ENCODE measurements around the gene COG5.

COG5 gene

GRCh38 chr7:107291434-107291833, 272.3 kb downstream of the COG5 start:
- ATAC-seq: no peak
- TF ChIP-seq ZNF70 (CRISPR knock-in tag; IDR thresholded peaks at IDR 0.05): no peak
- no peak for TF ChIP-seq ARNTL (CRISPR knock-in tag; IDR thresholded peaks at IDR 0.05; ENCODE audit: borderline replicate concordance, low read depth)
- TF ChIP-seq CSDC2 (CRISPR knock-in tag; IDR thresholded peaks at IDR 0.05): no peak
- no peak for TF ChIP-seq TOX (CRISPR knock-in tag; IDR thresholded peaks at IDR 0.05; ENCODE audit: borderline replicate concordance)
- TF ChIP-seq ESRRG (CRISPR knock-in tag; IDR thresholded peaks at IDR 0.05): no peak
- TF ChIP-seq SNAI2 (CRISPR knock-in tag; IDR thresholded peaks at IDR 0.05): no peak
- no peak for TF ChIP-seq PATZ1 (CRISPR knock-in tag; IDR thresholded peaks at IDR 0.05; ENCODE audit: borderline replicate concordance)
- TF ChIP-seq RARB (CRISPR knock-in tag; IDR thresholded peaks at IDR 0.05): no peak
- TF ChIP-seq ZC3H10 (CRISPR knock-in tag; IDR thresholded peaks at IDR 0.05): no peak
- TF ChIP-seq POU6F1 (CRISPR knock-in tag; IDR thresholded peaks at IDR 0.05; ENCODE audit: borderline replicate concordance, low read depth): no peak

GRCh38 chr7:107286751-107287621, 276.7 kb downstream of the COG5 start:
- ATAC-seq: no peak
- TF ChIP-seq ISL1 (CRISPR knock-in tag; IDR thresholded peaks at IDR 0.05) (no peak), ZNF565 (CRISPR knock-in tag; conservative IDR thresholded peaks at IDR 0.05; ENCODE audit: low read depth) (no peak), BACH2 (CRISPR knock-in tag; IDR thresholded peaks at IDR 0.05; ENCODE audit: borderline replicate concordance) (no peak), CSDC2 (CRISPR knock-in tag; IDR thresholded peaks at IDR 0.05) (no peak), ZFP3 (CRISPR knock-in tag; IDR thresholded peaks at IDR 0.05) (no peak), PPARA (CRISPR knock-in tag; IDR thresholded peaks at IDR 0.05; ENCODE audit: borderline replicate concordance) (no peak), ESRRG (CRISPR knock-in tag; IDR thresholded peaks at IDR 0.05) (no peak), CSRNP3 (CRISPR knock-in tag; IDR thresholded peaks at IDR 0.05) (no peak), ZFP30 (CRISPR knock-in tag; IDR thresholded peaks at IDR 0.05) (no peak), ZNF70 (CRISPR knock-in tag; IDR thresholded peaks at IDR 0.05) (no peak), POU6F1 (CRISPR knock-in tag; IDR thresholded peaks at IDR 0.05; ENCODE audit: borderline replicate concordance, low read depth) (no peak), OSR1 (CRISPR knock-in tag; IDR thresholded peaks at IDR 0.05) (no peak), RARB (CRISPR knock-in tag; IDR thresholded peaks at IDR 0.05) (no peak), TOX (CRISPR knock-in tag; IDR thresholded peaks at IDR 0.05; ENCODE audit: borderline replicate concordance) (no peak), CREB5 (CRISPR knock-in tag; IDR thresholded peaks at IDR 0.05; ENCODE audit: low read depth) (no peak), ZNF8 (CRISPR knock-in tag; IDR thresholded peaks at IDR 0.05) (no peak), ZC3H10 (CRISPR knock-in tag; IDR thresholded peaks at IDR 0.05) (no peak), TCF4 (CRISPR knock-in tag; IDR thresholded peaks at IDR 0.05; ENCODE audit: borderline replicate concordance) (no peak), TSHZ2 (CRISPR knock-in tag; IDR thresholded peaks at IDR 0.05) (no peak), SNAI2 (CRISPR knock-in tag; IDR thresholded peaks at IDR 0.05) (no peak)
